GM04503 (cell line): ENCODE results near the gene GBP1.
"Not testable (repeated sequence)": the region's sequence is repeated elsewhere in the genome, so short reads cannot be mapped to it uniquely, and the experiment has no call there.

Experiments used
- DNase-seq: peaks from one replicate; pipeline ENCODE4 v3.0.0-alpha.2; 2012; ENCODE audit warnings: low read depth

The GBP1 gene

GRCh38 chr1:89051955-89052312 is 13.1 kb downstream of the GBP1 start:
- no peak for DNase-seq

GRCh38 chr1:89051300-89051954 is 13.6 kb downstream of the GBP1 start:
- no peak for DNase-seq

GRCh38 chr1:89050649-89051033 is 14.4 kb downstream of the GBP1 start:
- no peak for DNase-seq

- DNase-seq: not testable (repeated sequence)
Measured at GRCh38 chr1:89049901-89050648, 14.9 kb downstream of the GBP1 start.

- not testable (repeated sequence) for DNase-seq
Measured at GRCh38 chr1:89049187-89049586, 15.8 kb downstream of the GBP1 start.

- DNase-seq: no peak
Measured at GRCh38 chr1:89047734-89048133, 17.3 kb downstream of the GBP1 start.

GRCh38 chr1:89046318-89047183 is 18.5 kb downstream of the GBP1 start:
- not testable (repeated sequence) for DNase-seq

- DNase-seq: no peak
Measured at GRCh38 chr1:89044970-89045721, 19.9 kb downstream of the GBP1 start.

- DNase-seq: no peak
Measured at GRCh38 chr1:89043940-89044339, 21.1 kb downstream of the GBP1 start.

GRCh38 chr1:89042491-89042890 is 22.5 kb downstream of the GBP1 start:
- no peak for DNase-seq

- no peak for DNase-seq
Measured at GRCh38 chr1:89041721-89042120, 23.3 kb downstream of the GBP1 start.

GRCh38 chr1:89041119-89041641 is 23.8 kb downstream of the GBP1 start:
- no peak for DNase-seq

GRCh38 chr1:89040315-89040626 is 24.7 kb downstream of the GBP1 start:
- no peak for DNase-seq

GRCh38 chr1:89037186-89037585 is 27.8 kb downstream of the GBP1 start:
- DNase-seq: no peak

GRCh38 chr1:89035080-89035479 is 29.9 kb downstream of the GBP1 start:
- no peak for DNase-seq

- not testable (repeated sequence) for DNase-seq
Measured at GRCh38 chr1:89034004-89034403, 31.0 kb downstream of the GBP1 start.

GRCh38 chr1:89029051-89029450 is 36.0 kb downstream of the GBP1 start:
- DNase-seq: not testable (repeated sequence)

- no peak for DNase-seq
Measured at GRCh38 chr1:89025928-89026327, 39.1 kb downstream of the GBP1 start.

- no peak for DNase-seq
Measured at GRCh38 chr1:89023026-89023425, 42.0 kb downstream of the GBP1 start.

GRCh38 chr1:89022167-89022959 is 42.6 kb downstream of the GBP1 start, which contains the start of gene GBP3:
Gene GBP3, minus strand, starts transcription at chr1:89022866. Its CDS starts 2,145 bp downstream, at chr1:89020721.
- peak; percentile 35 for DNase-seq

- not testable (repeated sequence) for DNase-seq
Measured at GRCh38 chr1:89018318-89018717, 46.7 kb downstream of the GBP1 start.
